Spleen (tissue), 7 donors: Measurements from ENCODE around the gene CCDC78.

ENCODE experiments used
- POLR2A ChIP-seq, 3 donors: fragments of 450-650 bp; IDR thresholded peaks; one replicate each; pipeline ENCODE4 v1.5.1; 2017; ENCODE audit warnings: antibody characterized with exemption in 3 of 3, mild to moderate bottlenecking in 1 of 3
- TF ChIP-seq, protein P1 (sequence below), 11 experiments: fragments of 200-600 bp in 7 of 11; fragments of 450-650 bp in 4 of 11; sonication (generic) in 4 of 11; IDR thresholded peaks in 8 of 11; conservative IDR thresholded peaks in 3 of 11; 1 replicate in 7 of 11; 2 replicates in 4 of 11; pipeline versions ENCODE4 v1.4.0 to v1.8.0; 2016 to 2021; ENCODE audit warnings: antibody characterized with exemption in 11 of 11, inconsistent platforms in 4 of 11, mild to moderate bottlenecking in 1 of 11
- donor health status: DM: no; HTN: no; CAD: no; lungs with moderate emphysema.
- donor health status: DM: no; HTN: no; CAD: no.
- donor health status: DM: no; HTN: no; CAD: no.

DNA sequence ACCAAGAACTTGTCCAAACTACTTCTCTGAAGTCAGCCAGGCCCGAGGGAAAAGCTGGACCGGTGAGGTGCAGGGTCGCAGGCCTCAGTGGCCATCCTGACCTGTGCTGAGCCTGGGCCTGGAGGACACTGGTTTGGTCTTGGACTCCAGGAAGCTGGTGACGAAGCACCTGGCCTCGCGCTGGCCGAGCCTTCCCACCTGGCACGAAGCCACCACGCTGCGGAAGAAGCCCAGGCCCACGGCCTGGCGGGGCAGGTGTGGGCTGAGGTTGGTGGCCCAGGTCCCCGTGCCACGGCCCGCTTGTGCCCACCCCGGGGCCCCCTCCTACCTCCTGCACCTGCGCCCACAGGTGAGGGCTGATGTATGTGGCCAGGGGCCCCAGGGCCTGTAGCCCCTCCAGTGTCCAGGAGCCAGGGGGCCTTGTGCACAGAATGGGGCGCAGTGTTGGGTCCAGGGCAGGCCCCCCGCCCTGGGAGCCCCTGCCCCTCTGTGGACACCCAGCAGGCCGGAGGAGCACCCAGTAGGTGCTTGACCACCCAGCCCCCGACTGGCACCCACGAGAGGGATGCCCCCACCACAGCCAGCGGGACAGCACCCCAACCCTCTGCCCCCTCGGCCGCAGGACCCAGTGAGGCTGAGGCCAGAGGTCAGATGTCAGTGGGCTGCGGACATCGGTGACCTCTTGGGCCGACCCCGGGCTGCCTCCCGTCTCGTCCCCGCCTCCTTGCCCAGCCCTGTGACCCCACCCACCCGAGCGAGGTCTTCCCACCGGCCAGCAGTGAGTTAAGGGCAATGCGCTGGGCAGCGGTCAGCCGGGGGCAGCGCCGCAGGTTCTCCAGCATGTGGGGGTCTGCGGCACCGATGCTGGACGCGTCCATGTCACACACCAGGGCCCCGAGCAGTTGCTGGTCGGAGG lies 48.1 kb upstream of the CCDC78 start:
- TF ChIP-seq, protein P1, sequence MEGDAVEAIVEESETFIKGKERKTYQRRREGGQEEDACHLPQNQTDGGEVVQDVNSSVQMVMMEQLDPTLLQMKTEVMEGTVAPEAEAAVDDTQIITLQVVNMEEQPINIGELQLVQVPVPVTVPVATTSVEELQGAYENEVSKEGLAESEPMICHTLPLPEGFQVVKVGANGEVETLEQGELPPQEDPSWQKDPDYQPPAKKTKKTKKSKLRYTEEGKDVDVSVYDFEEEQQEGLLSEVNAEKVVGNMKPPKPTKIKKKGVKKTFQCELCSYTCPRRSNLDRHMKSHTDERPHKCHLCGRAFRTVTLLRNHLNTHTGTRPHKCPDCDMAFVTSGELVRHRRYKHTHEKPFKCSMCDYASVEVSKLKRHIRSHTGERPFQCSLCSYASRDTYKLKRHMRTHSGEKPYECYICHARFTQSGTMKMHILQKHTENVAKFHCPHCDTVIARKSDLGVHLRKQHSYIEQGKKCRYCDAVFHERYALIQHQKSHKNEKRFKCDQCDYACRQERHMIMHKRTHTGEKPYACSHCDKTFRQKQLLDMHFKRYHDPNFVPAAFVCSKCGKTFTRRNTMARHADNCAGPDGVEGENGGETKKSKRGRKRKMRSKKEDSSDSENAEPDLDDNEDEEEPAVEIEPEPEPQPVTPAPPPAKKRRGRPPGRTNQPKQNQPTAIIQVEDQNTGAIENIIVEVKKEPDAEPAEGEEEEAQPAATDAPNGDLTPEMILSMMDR (IDR thresholded peaks at IDR 0.05 in 8 of 11, conservative IDR thresholded peaks at IDR 0.05 in 3 of 11) = no peak
- TF ChIP-seq POLR2A (IDR thresholded peaks at IDR 0.05) = no peak
